GM23338 (cell line): ENCODE data around the gene PITRM1.

Source experiments
- CTCF ChIP-seq, 2 experiments: fragments of 200-600 bp in 1 of 2; sonication (generic) in 1 of 2; conservative IDR thresholded peaks; 2 replicates each; pipeline versions ENCODE4 v1.5.1 to v1.6.1; 2016 to 2017; ENCODE audit warnings: antibody characterized with exemption in 2 of 2, low read depth in 2 of 2, mild to moderate bottlenecking in 2 of 2, moderate library complexity in 1 of 2
- EZH2phosphoT487 ChIP-seq: fragments of 200-600 bp; sonication (generic); IDR thresholded peaks from one replicate; pipeline ENCODE4 v1.8.1; 2018; ENCODE audit warnings: antibody characterized with exemption; ENCODE audit not compliant: unreplicated experiment
- POLR2AphosphoS5 ChIP-seq: IDR thresholded peaks from 2 replicates; pipeline ENCODE4 v1.6.1; 2016; ENCODE audit warnings: antibody characterized with exemption, low read depth
- REST ChIP-seq: IDR thresholded peaks from one replicate; pipeline ENCODE4 v1.6.1; 2018; ENCODE audit warnings: antibody characterized with exemption; ENCODE audit not compliant: unreplicated experiment

GRCh38 chr10:3220853-3221252 is 48.3 kb upstream of the PITRM1 start:
- TF ChIP-seq CTCF (conservative IDR thresholded peaks at IDR 0.05; ENCODE audit: low read depth in 2 of 2): no peak
- TF ChIP-seq EZH2phosphoT487: no peak
- TF ChIP-seq POLR2AphosphoS5: no peak
- TF ChIP-seq REST: no peak
